Transverse colon (tissue), 4 donors: ENCODE data around the gene HSPH1. TPM values are rescaled to one million over a fixed set of nuclear protein-coding genes. Genes with fewer than 3 reads are reported as not detected.

Source experiments
- DNase-seq: peaks from one replicate; pipeline ENCODE4 v3.0.0-alpha.2; 2019
- H3K27ac ChIP-seq, 4 donors: fragments of 200-600 bp; sonication (generic); 2 replicates each; pipeline ENCODE4 v1.5.1; 2016 to 2018; ENCODE audit warnings: inconsistent platforms in 4 of 4
- H3K27me3 ChIP-seq: fragments of 200-600 bp; sonication (generic); 2 replicates; pipeline ENCODE4 v1.5.1; 2017; ENCODE audit warnings: inconsistent platforms
- H3K36me3 ChIP-seq, 4 donors: fragments of 200-600 bp; sonication (generic); 2 replicates each; pipeline ENCODE4 v1.5.1; 2017 to 2019; ENCODE audit warnings: inconsistent platforms in 4 of 4
- H3K4me1 ChIP-seq, 4 donors: fragments of 200-600 bp; sonication (generic); 2 replicates each; pipeline ENCODE4 v1.5.1; 2017 to 2020; ENCODE audit warnings: inconsistent platforms in 4 of 4
- H3K4me3 ChIP-seq, 4 donors: fragments of 200-600 bp; sonication (generic); 1 replicate in 1 of 4; 2 replicates in 3 of 4; pipeline versions ENCODE4 v1.5.1 to v1.6.1; 2017 to 2019; ENCODE audit warnings: inconsistent platforms in 4 of 4
- H3K9me3 ChIP-seq, 2 donors: fragments of 200-600 bp; sonication (generic); 2 replicates each; pipeline ENCODE4 v1.5.1; 2017 to 2019; ENCODE audit warnings: inconsistent platforms in 2 of 2
- CTCF ChIP-seq, 5 experiments: fragments of 200-600 bp in 3 of 5; fragments of 450-650 bp in 2 of 5; sonication (generic) in 3 of 5; IDR thresholded peaks; 1 replicate in 2 of 5; 2 replicates in 3 of 5; pipeline ENCODE4 v1.5.1; 2016 to 2017; ENCODE audit warnings: antibody characterized with exemption in 5 of 5, inconsistent platforms in 3 of 5, mild to moderate bottlenecking in 2 of 5, moderate library complexity in 1 of 5
- EP300 ChIP-seq: sonication (generic); formaldehyde crosslinking; IDR thresholded peaks from one replicate; pipeline ENCODE4 v1.6.1; 2017; ENCODE audit warnings: antibody characterized with exemption, low read depth
- POLR2A ChIP-seq: fragments of 450-650 bp; IDR thresholded peaks from one replicate; pipeline ENCODE4 v1.6.1; 2016; ENCODE audit warnings: antibody characterized with exemption, mild to moderate bottlenecking, moderate library complexity
- POLR2AphosphoS5 ChIP-seq, 3 donors: sonication (generic); formaldehyde crosslinking; IDR thresholded peaks; one replicate each; pipeline ENCODE4 v1.6.1; 2016; ENCODE audit warnings: antibody characterized with exemption in 3 of 3
- WGBS, 2 donors: methylation state at CpG; one replicate each; pipeline ENCODE4 v1.1.5; 2018; ENCODE audit warnings: low coverage in 1 of 2; 5-methylcytosine and 5-hydroxymethylcytosine counted together
- in situ Hi-C, 4 donors: fragments of 200-750 bp; cut with MboI; loops; one replicate each; pipeline versions ENCODE4 v1.15.0 to v1.15.1; 2017; ENCODE audit warnings: low sequenced_read_pairs in 3 of 4, low pct_ligation_motif_present in 1 of 4, low pct_unique_long_range_greater_than_20kb in 1 of 4
- intact Hi-C: fragments of 100-400 bp; cut with DNase I; formaldehyde crosslinking; loops from one replicate; pipeline ENCODE4 v1.15.1; 2023; ENCODE audit warnings: low total_unique reads
- total RNA-seq, 4 donors: library from RNA; depleted of rRNA; stranded (reverse); fragments of >200 nt; gene quantifications; one replicate each; pipeline ENCODE4 v1.1.0, GENCODE V29; 2016

Gene HSPH1
- total RNA-seq, 4 donors from 2014 or later: 16.1 to 58.3 (median 30.7) TPM

GRCh38 chr13:31199849-31200636, 38.3 kb upstream of the HSPH1 start, which contains the start of gene B3GLCT:
B3GLCT (plus strand) TSS chr13:31199975; CDS start chr13:31200085, 110 bp downstream.
- peak within 1 kb of the TSS; percentile 95 to 99 (median 97) for H3K27ac ChIP-seq
- H3K9me3 ChIP-seq: no peaks in the 10 kb centered on the region
- no peak for TF ChIP-seq POLR2A
- TF ChIP-seq EP300: no peak
- peak in 3 of 5 experiments; percentile 72 to 89 (median 82) for TF ChIP-seq CTCF (IDR thresholded peaks at IDR 0.05)
- peak in 1 of 3 donors; percentile 39 for TF ChIP-seq POLR2AphosphoS5 (IDR thresholded peaks at IDR 0.05)
- H3K36me3 ChIP-seq: no peaks in the 10 kb centered on the region
- WGBS, 2 donors: 1% methylated on average over 97 of the region's 126 CpGs; no CpG with 5 or more reads in 1 of the 2 donors
- in situ Hi-C loops: no loop called here
- peaks cover 3 to 15% (median 8%) of the 10 kb centered on the region in 4 donors for H3K4me1 ChIP-seq
- DNase-seq: peak; percentile 85
- peak within 1 kb of the TSS; percentile 86 to 95 (median 91) for H3K4me3 ChIP-seq
- intact Hi-C loops: loop anchor here (2.0 kb wide), 1 partner anchor 37 kb away; no protein-coding TSS in a partner anchor
- H3K27me3 ChIP-seq: no peaks in the 10 kb centered on the region

- no peaks in the 10 kb centered on the region for H3K27me3 ChIP-seq
- no peaks in the 10 kb centered on the region for H3K9me3 ChIP-seq
- 4 to 11% methylated on average over 7 to 15 of the region's 15 CpGs for WGBS, 2 donors
- TF ChIP-seq POLR2A: no peak
- TF ChIP-seq CTCF (IDR thresholded peaks at IDR 0.05): peak in 2 of 5 experiments; percentile 29 to 77
- H3K4me3 ChIP-seq: peak overlapping the region in 3 of 4 donors; percentile 88 to 95 (median 94)
- in situ Hi-C loops: no loop called here
- intact Hi-C loops: no loop called here
- peak overlapping the region; percentile 95 to 99 (median 97) for H3K27ac ChIP-seq
- DNase-seq: no peak
- H3K36me3 ChIP-seq: no peaks in the 10 kb centered on the region
- peaks cover 3 to 15% (median 8%) of the 10 kb centered on the region in 4 donors for H3K4me1 ChIP-seq
These were observed 37.8 kb upstream of the HSPH1 start for GRCh38 chr13:31199527-31199848.

GRCh38 chr13:31198519-31198918, 36.8 kb upstream of the HSPH1 start:
- peaks cover 3 to 15% (median 8%) of the 10 kb centered on the region in 4 donors for H3K4me1 ChIP-seq
- no peak overlapping the region for H3K27ac ChIP-seq
- TF ChIP-seq POLR2A: no peak
- TF ChIP-seq EP300: no peak
- no peak for TF ChIP-seq POLR2AphosphoS5 (IDR thresholded peaks at IDR 0.05)
- no peak for TF ChIP-seq CTCF (IDR thresholded peaks at IDR 0.05)
- H3K36me3 ChIP-seq: no peaks in the 10 kb centered on the region
- H3K4me3 ChIP-seq: no peak overlapping the region
- DNase-seq: no peak
- no peaks in the 10 kb centered on the region for H3K27me3 ChIP-seq
- intact Hi-C loops: no loop called here
- no peaks in the 10 kb centered on the region for H3K9me3 ChIP-seq
- in situ Hi-C loops: no loop called here
- WGBS, 2 donors: 72 to 87% methylated on average over 3 of the region's 3 CpGs

GRCh38 chr13:31196992-31197391, 35.3 kb upstream of the HSPH1 start:
- Histone ChIP-seq H3K9me3 (no peaks in the 10 kb centered on the region), H3K4me1 (peaks cover 3 to 15% (median 8%) of the 10 kb centered on the region in 4 donors), H3K4me3 (no peak overlapping the region), H3K27me3 (no peaks in the 10 kb centered on the region), H3K27ac (no peak overlapping the region), H3K36me3 (no peaks in the 10 kb centered on the region)
- WGBS, 2 donors: 94 to 97% methylated on average over 5 to 6 of the region's 6 CpGs
- DNase-seq: no peak
- intact Hi-C loops (no loop called here), in situ Hi-C loops (no loop called here)
- TF ChIP-seq EP300 (no peak), POLR2A (no peak), CTCF (IDR thresholded peaks at IDR 0.05) (no peak), POLR2AphosphoS5 (IDR thresholded peaks at IDR 0.05) (no peak)
